ENCODE measurements around the gene HOXB13.

DNA sequence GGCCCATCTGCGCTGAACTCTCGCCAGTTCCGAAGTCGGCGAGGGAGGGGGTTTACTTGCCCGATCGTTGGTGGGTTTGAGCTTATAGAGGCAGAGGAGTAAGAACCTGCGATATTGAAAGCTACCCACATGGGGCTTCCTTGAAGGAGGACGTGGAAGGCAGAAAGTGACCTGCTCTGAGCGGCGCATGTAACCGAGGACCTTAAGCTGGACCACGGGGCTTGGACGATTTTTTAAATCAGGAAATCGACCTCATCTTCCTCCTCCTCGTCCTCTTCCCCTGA lies 3.6 kb downstream of the HOXB13 start:
- no peak for TF ChIP-seq EHMT2 (IDR thresholded peaks at IDR 0.05; ENCODE audit: borderline replicate concordance, low read depth, low read length)
- no peak for TF ChIP-seq FOXJ3 (CRISPR knock-in tag; IDR thresholded peaks at IDR 0.05; ENCODE audit: borderline replicate concordance)
- TF ChIP-seq, protein P1, sequence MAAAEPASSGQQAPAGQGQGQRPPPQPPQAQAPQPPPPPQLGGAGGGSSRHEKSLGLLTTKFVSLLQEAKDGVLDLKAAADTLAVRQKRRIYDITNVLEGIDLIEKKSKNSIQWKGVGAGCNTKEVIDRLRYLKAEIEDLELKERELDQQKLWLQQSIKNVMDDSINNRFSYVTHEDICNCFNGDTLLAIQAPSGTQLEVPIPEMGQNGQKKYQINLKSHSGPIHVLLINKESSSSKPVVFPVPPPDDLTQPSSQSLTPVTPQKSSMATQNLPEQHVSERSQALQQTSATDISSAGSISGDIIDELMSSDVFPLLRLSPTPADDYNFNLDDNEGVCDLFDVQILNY (CRISPR knock-in tag; conservative IDR thresholded peaks at IDR 0.05), result no peak
- no peak for TF ChIP-seq ELF4 (CRISPR knock-in tag; IDR thresholded peaks at IDR 0.05; ENCODE audit: borderline replicate concordance)
- TF ChIP-seq, protein P2, sequence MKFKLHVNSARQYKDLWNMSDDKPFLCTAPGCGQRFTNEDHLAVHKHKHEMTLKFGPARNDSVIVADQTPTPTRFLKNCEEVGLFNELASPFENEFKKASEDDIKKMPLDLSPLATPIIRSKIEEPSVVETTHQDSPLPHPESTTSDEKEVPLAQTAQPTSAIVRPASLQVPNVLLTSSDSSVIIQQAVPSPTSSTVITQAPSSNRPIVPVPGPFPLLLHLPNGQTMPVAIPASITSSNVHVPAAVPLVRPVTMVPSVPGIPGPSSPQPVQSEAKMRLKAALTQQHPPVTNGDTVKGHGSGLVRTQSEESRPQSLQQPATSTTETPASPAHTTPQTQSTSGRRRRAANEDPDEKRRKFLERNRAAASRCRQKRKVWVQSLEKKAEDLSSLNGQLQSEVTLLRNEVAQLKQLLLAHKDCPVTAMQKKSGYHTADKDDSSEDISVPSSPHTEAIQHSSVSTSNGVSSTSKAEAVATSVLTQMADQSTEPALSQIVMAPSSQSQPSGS (CRISPR knock-in tag; IDR thresholded peaks at IDR 0.05), result no peak
- TF ChIP-seq, protein P3, sequence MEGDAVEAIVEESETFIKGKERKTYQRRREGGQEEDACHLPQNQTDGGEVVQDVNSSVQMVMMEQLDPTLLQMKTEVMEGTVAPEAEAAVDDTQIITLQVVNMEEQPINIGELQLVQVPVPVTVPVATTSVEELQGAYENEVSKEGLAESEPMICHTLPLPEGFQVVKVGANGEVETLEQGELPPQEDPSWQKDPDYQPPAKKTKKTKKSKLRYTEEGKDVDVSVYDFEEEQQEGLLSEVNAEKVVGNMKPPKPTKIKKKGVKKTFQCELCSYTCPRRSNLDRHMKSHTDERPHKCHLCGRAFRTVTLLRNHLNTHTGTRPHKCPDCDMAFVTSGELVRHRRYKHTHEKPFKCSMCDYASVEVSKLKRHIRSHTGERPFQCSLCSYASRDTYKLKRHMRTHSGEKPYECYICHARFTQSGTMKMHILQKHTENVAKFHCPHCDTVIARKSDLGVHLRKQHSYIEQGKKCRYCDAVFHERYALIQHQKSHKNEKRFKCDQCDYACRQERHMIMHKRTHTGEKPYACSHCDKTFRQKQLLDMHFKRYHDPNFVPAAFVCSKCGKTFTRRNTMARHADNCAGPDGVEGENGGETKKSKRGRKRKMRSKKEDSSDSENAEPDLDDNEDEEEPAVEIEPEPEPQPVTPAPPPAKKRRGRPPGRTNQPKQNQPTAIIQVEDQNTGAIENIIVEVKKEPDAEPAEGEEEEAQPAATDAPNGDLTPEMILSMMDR (CRISPR knock-in tag; IDR thresholded peaks at IDR 0.05), result no peak
- no peak for TF ChIP-seq HES4 (CRISPR knock-in tag; IDR thresholded peaks at IDR 0.05; ENCODE audit: borderline replicate concordance)
- TF ChIP-seq ZNF274 (CRISPR knock-in tag; IDR thresholded peaks at IDR 0.05), result no peak
- TF ChIP-seq ZFP36L2 (CRISPR knock-in tag; IDR thresholded peaks at IDR 0.05), result no peak
- TF ChIP-seq, protein P4, sequence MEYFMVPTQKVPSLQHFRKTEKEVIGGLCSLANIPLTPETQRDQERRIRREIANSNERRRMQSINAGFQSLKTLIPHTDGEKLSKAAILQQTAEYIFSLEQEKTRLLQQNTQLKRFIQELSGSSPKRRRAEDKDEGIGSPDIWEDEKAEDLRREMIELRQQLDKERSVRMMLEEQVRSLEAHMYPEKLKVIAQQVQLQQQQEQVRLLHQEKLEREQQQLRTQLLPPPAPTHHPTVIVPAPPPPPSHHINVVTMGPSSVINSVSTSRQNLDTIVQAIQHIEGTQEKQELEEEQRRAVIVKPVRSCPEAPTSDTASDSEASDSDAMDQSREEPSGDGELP (IDR thresholded peaks at IDR 0.05; ENCODE audit: borderline replicate concordance, low read depth), result no peak

Measured in HepG2 (cell line).